HepG2 (cell line): ENCODE measurements around the gene ZAR1L. TPM values are rescaled to one million over a fixed set of nuclear protein-coding genes. Genes with fewer than 3 reads are reported as not detected.
A peak's percentile ranks its signal among the peaks of the same experiment; 100 is the strongest.

ENCODE experiments used
- CBX1 ChIP-seq: IDR thresholded peaks from one replicate; pipeline ENCODE4 v1.6.1; 2016; ENCODE audit warnings: antibody characterized with exemption, low read depth
- GABPB1 ChIP-seq: IDR thresholded peaks from 2 replicates; pipeline ENCODE4 v1.6.1; 2016; ENCODE audit warnings: mild to moderate bottlenecking, missing genetic modification reagents, moderate library complexity, missing compliant biosample characterization
- HDAC6 ChIP-seq: fragments of 200-600 bp; sonication (generic); IDR thresholded peaks from 2 replicates; pipeline ENCODE4 v1.7.0; 2017; ENCODE audit warnings: mild to moderate bottlenecking, antibody characterized with exemption, low read length, low read depth
- HHEX ChIP-seq: IDR thresholded peaks from 2 replicates; pipeline ENCODE4 v1.6.1; 2016; ENCODE audit warnings: control low read depth
- HNRNPL ChIP-seq: fragments of 200-400 bp; formaldehyde crosslinking; IDR thresholded peaks from 2 replicates; pipeline ENCODE4 v1.6.1; 2017; ENCODE audit warnings: mild to moderate bottlenecking, low read depth, low read length
- KMT2A ChIP-seq: sonication (generic); formaldehyde crosslinking; IDR thresholded peaks from 2 replicates; pipeline ENCODE4 v1.4.0; 2020; ENCODE audit warnings: missing genetic modification reagents
- MEIS1 ChIP-seq: sonication (generic); formaldehyde crosslinking; IDR thresholded peaks from 2 replicates; pipeline ENCODE4 v1.9.0; 2021; ENCODE audit warnings: mild to moderate bottlenecking, missing genetic modification reagents, moderate library complexity, borderline replicate concordance
- MXD4 ChIP-seq: IDR thresholded peaks from 2 replicates; pipeline ENCODE4 v1.6.1; 2016; ENCODE audit warnings: mild to moderate bottlenecking, missing biosample characterization, missing genetic modification reagents
- PITX1 ChIP-seq: sonication (generic); formaldehyde crosslinking; IDR thresholded peaks from 2 replicates; pipeline ENCODE4 v1.5.1; 2020; ENCODE audit warnings: mild to moderate bottlenecking, missing genetic modification reagents
- RBFOX2 ChIP-seq: fragments of 200-400 bp; formaldehyde crosslinking; IDR thresholded peaks from 2 replicates; pipeline ENCODE4 v1.6.1; 2017; ENCODE audit warnings: low read depth, mild to moderate bottlenecking, low read length
- RFXAP ChIP-seq: sonication (generic); formaldehyde crosslinking; IDR thresholded peaks from 2 replicates; pipeline ENCODE4 v1.4.0; 2020; ENCODE audit warnings: missing genetic modification reagents, borderline replicate concordance
- SP140L ChIP-seq: sonication (generic); formaldehyde crosslinking; IDR thresholded peaks from 2 replicates; pipeline ENCODE4 v1.4.0; 2020; ENCODE audit warnings: missing genetic modification reagents, borderline replicate concordance
- TGIF2 ChIP-seq: IDR thresholded peaks from 2 replicates; pipeline ENCODE4 v1.6.1; 2016; ENCODE audit warnings: control low read depth, missing compliant biosample characterization
- ZBTB14 ChIP-seq: sonication (generic); formaldehyde crosslinking; IDR thresholded peaks from 2 replicates; pipeline ENCODE4 v1.4.0; 2020; ENCODE audit warnings: missing genetic modification reagents
- ZBTB46 ChIP-seq: sonication (generic); formaldehyde crosslinking; IDR thresholded peaks from 2 replicates; pipeline ENCODE4 v1.4.0; 2020; ENCODE audit warnings: mild to moderate bottlenecking, missing genetic modification reagents, borderline replicate concordance
- ZFP1 ChIP-seq: IDR thresholded peaks from 2 replicates; pipeline ENCODE4 v1.6.1; 2016
- ZNF234 ChIP-seq: sonication (generic); formaldehyde crosslinking; conservative IDR thresholded peaks from 2 replicates; pipeline ENCODE4 v1.5.1; 2020; ENCODE audit warnings: mild to moderate bottlenecking, missing genetic modification reagents
- ZNF292 ChIP-seq: sonication (generic); formaldehyde crosslinking; IDR thresholded peaks from 2 replicates; pipeline ENCODE4 v1.8.1; 2022; ENCODE audit warnings: mild to moderate bottlenecking, low read depth, missing genetic modification reagents, borderline replicate concordance
- ZNF296 ChIP-seq: sonication (generic); formaldehyde crosslinking; conservative IDR thresholded peaks from 2 replicates; pipeline ENCODE4 v1.5.0; 2020; ENCODE audit warnings: mild to moderate bottlenecking, missing genetic modification reagents
- ZNF333 ChIP-seq: sonication (generic); formaldehyde crosslinking; IDR thresholded peaks from 2 replicates; pipeline ENCODE4 v1.4.0; 2020; ENCODE audit warnings: mild to moderate bottlenecking, missing genetic modification reagents, borderline replicate concordance
- ZNF343 ChIP-seq: sonication (generic); formaldehyde crosslinking; IDR thresholded peaks from 2 replicates; pipeline ENCODE4 v1.4.0; 2020; ENCODE audit warnings: mild to moderate bottlenecking, missing genetic modification reagents
- ZNF501 ChIP-seq: sonication (generic); formaldehyde crosslinking; IDR thresholded peaks from 2 replicates; pipeline ENCODE4 v1.5.1; 2020; ENCODE audit warnings: mild to moderate bottlenecking, moderate library complexity, missing genetic modification reagents
- ZNF510 ChIP-seq: sonication (generic); formaldehyde crosslinking; IDR thresholded peaks from 2 replicates; pipeline ENCODE4 v1.4.0; 2020; ENCODE audit warnings: low read depth, mild to moderate bottlenecking, missing genetic modification reagents
- ZNF75D ChIP-seq: sonication (generic); formaldehyde crosslinking; IDR thresholded peaks from 2 replicates; pipeline ENCODE4 v1.8.1; 2023; ENCODE audit warnings: missing genetic modification reagents, mild to moderate bottlenecking, borderline replicate concordance
- ZNF780A ChIP-seq: sonication (generic); formaldehyde crosslinking; IDR thresholded peaks from 2 replicates; pipeline ENCODE4 v1.8.0; 2022; ENCODE audit warnings: mild to moderate bottlenecking, missing genetic modification reagents, moderate library complexity
- ZNF839 ChIP-seq: sonication (generic); formaldehyde crosslinking; IDR thresholded peaks from 2 replicates; pipeline ENCODE4 v1.4.0; 2020; ENCODE audit warnings: missing genetic modification reagents, mild to moderate bottlenecking, borderline replicate concordance
- ZZZ3 ChIP-seq: sonication (generic); formaldehyde crosslinking; IDR thresholded peaks from 2 replicates; pipeline ENCODE4 v1.4.0; 2020; ENCODE audit warnings: missing genetic modification reagents, mild to moderate bottlenecking, borderline replicate concordance
- polyA plus RNA-seq, 8 experiments: library from polyadenylated mRNA; depleted of rRNA in 3 of 8; stranded (reverse) in 7 of 8; unstranded in 1 of 8; fragments of >200 nt; fragmentation: Illumina TruSeq in 4 of 8; extraction: Trizol in 4 of 8; gene quantifications; 2 replicates each; pipeline versions ENCODE4 v1.2.1 to v1.2.3, GENCODE V29; 2011 to 2016; ENCODE audit warnings: low read depth in 4 of 8, missing spikeins in 1 of 8, mixed read lengths in 1 of 8; ENCODE audit not compliant: insufficient read depth in 1 of 8
- total RNA-seq, 5 experiments: library from RNA; depleted of rRNA; stranded (reverse); fragments of >200 nt; fragmentation: Illumina TruSeq; extraction: Trizol; gene quantifications; 2 replicates each; pipeline ENCODE4 v1.2.3, GENCODE V29; 2016; ENCODE audit warnings: low read depth in 1 of 5
- TF ChIP-seq, protein P1 (sequence below): sonication (generic); formaldehyde crosslinking; IDR thresholded peaks from 2 replicates; pipeline ENCODE4 v1.8.0; 2022; ENCODE audit warnings: low read depth, missing genetic modification reagents

ZAR1L gene
- total and polyA plus RNA-seq, 2 of the 13 experiments (the other 11 are each of a cell fraction or from before 2014, with no cell fraction given) = 0.09 TPM; not detected in 1

GRCh38 chr13:32315238-32316027, at the start of gene ZAR1L, which contains the start of gene BRCA2 (continued):
- peak; percentile 92 for TF ChIP-seq KMT2A (CRISPR knock-in tag)
- TF ChIP-seq, protein P1, sequence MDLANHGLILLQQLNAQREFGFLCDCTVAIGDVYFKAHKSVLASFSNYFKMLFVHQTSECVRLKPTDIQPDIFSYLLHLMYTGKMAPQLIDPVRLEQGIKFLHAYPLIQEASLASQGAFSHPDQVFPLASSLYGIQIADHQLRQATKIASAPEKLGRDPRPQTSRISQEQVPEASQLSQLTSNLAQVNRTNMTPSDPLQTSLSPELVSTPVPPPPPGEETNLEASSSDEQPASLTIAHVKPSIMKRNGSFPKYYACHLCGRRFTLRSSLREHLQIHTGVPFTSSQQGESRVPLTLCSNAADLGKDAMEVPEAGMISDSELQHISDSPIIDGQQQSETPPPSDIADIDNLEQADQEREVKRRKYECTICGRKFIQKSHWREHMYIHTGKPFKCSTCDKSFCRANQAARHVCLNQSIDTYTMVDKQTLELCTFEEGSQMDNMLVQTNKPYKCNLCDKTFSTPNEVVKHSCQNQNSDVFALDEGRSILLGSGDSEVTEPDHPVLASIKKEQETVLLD (CRISPR knock-in tag) = no peak
- no peak; the same call in 1 of the 2 replicates for TF ChIP-seq ZZZ3
- peak; percentile 63; the same call in 1 of the 2 replicates for TF ChIP-seq ZNF501 (CRISPR knock-in tag)
- TF ChIP-seq ZNF780A (CRISPR knock-in tag) = no peak; the same call in 1 of the 2 replicates
- TF ChIP-seq CBX1 = peak; percentile 33
- TF ChIP-seq ZNF292 (CRISPR knock-in tag) = peak; percentile 53; the same call in 1 of the 2 replicates
- TF ChIP-seq MEIS1 (CRISPR knock-in tag) = no peak
- TF ChIP-seq ZNF296 (CRISPR knock-in tag) = no peak
- TF ChIP-seq RBFOX2 = peak; percentile 95
- TF ChIP-seq RFXAP (CRISPR knock-in tag) = no peak
- no peak for TF ChIP-seq SP140L (CRISPR knock-in tag)
- no peak for TF ChIP-seq ZNF333
- TF ChIP-seq GABPB1 (CRISPR knock-in tag) = peak; percentile 94
- peak; percentile 84; the same call in 1 of the 2 replicates for TF ChIP-seq MXD4 (CRISPR knock-in tag)
- TF ChIP-seq ZNF343 = 0 out of 2 replicates have a peak, but pooled peaks have one; percentile 70
- 0 out of 2 replicates have a peak, but pooled peaks have one; percentile 44 for TF ChIP-seq HNRNPL
- TF ChIP-seq PITX1 (CRISPR knock-in tag) = peak; percentile 40; the same call in 1 of the 2 replicates
- no peak for TF ChIP-seq ZNF510 (CRISPR knock-in tag)
- no peak for TF ChIP-seq HDAC6
- no peak for TF ChIP-seq ZBTB46 (CRISPR knock-in tag)
- TF ChIP-seq ZNF75D (CRISPR knock-in tag) = no peak
- no peak for TF ChIP-seq ZNF234 (CRISPR knock-in tag)
- no peak for TF ChIP-seq ZFP1 (CRISPR knock-in tag)
- no peak for TF ChIP-seq ZNF839
- TF ChIP-seq ZBTB14 (CRISPR knock-in tag) = peak; percentile 46; the same call in 1 of the 2 replicates
- TF ChIP-seq HHEX (CRISPR knock-in tag) = no peak
- peak; percentile 98 for TF ChIP-seq TGIF2
